HG02588 (cell line): ENCODE data around the gene ZNF462.

Source experiments
- ATAC-seq: cut with Tn5 transposase; IDR thresholded peaks from one replicate; pipeline ENCODE4 v1.9.1; 2021; ENCODE audit warnings: mild to moderate bottlenecking, moderate library complexity; ENCODE audit not compliant: unreplicated experiment

Gene ZNF462

DNA sequence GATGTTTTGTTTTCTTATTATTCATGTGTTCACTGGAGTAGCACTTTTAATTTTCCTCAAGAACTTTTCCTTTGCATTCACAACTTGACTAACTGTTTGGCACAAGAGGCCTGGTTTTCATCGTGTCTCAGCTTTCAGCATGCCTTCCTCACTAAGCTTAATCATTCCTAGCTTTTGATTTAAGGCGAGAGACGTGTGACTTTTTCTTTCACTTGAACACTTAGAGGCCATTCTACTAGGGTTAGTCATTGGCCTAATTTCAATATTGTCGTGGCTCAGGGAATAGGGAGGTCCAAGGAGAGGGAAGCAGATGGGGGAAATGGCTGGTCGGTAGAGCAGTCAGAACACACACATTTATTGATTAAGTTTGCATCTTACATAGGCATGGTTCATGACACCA lies 94.0 kb downstream of the ZNF462 start:
- no peak for ATAC-seq

DNA sequence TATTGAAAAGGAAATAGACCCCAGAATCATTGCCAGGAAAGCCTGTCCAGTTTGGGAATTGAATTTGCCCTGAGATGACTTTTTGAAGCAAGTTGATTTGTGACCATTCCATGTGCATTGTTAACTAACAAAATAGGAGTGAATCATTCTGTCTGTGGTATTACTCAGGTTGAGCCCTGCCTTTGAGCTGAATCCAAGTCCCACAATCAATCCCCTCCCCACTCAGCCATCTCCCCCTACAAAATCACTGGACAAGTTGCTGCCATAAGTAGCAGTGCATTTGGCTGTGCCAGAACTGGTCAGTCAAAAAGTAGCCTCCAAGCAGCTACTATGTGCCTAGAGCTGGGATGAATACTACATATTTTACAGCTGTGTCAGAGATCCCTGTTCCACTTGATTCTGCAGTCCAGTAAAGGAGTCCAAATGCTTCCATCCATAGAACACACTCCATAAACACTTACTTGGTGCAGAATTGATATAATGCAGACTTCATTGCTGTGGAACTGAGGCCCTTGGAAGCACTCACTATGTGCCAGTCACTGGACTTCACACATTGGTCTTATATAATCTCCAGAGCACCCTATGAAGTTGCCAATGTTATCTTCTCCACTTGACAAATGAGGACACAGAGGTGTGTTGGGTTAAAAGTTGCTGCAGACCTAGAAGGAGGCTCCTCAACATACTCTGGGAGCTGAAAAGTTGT lies 96.1 kb downstream of the ZNF462 start:
- ATAC-seq: no peak

DNA sequence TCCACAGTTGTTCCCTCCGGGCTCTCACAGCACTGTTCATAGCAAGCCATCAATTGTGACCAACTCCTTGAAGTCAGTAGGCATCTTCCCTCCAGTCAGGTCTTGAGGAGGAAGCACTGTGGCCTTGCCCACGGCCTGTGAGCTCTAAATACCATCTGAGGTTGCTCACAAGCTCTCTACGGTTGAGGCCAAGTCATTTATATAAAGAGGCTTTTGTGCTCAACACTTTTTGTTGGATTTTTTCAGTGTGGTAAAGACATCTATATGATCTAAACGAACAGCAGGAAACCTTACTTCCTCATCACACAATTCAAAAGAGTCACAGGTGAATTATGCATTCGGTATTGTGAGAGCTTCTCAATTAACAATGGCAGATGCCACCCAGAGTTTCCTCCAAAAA lies 97.3 kb downstream of the ZNF462 start:
- ATAC-seq: no peak

GRCh38 chr9:106961623-106962022 lies 98.7 kb downstream of the ZNF462 start:
- no peak for ATAC-seq

- no peak for ATAC-seq
These were observed 99.2 kb downstream of the ZNF462 start for GRCh38 chr9:106962122-106962521.

- ATAC-seq: no peak
These were observed 99.8 kb downstream of the ZNF462 start for GRCh38 chr9:106962615-106963363.

GRCh38 chr9:106963684-106964083 lies 100.7 kb downstream of the ZNF462 start:
- ATAC-seq: no peak

DNA sequence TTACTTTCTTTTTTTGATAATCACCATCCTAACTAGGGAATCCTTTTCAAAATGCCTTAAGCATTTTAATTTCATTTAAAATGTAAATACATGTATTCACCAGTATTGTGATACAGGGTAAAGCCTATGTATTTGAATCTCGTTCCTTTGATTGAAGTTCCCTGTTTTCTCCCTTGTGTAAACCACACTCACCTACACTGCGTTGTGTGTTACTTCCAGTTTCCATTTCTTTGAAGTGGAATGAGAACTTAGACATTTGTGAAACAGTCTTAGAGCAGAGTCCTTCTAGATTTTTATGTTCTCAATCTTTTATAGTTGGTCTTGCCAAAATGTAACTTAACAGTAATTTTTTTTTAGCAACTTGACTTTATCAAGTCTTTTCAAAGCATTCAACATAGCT lies 101.4 kb downstream of the ZNF462 start:
- no peak for ATAC-seq

DNA sequence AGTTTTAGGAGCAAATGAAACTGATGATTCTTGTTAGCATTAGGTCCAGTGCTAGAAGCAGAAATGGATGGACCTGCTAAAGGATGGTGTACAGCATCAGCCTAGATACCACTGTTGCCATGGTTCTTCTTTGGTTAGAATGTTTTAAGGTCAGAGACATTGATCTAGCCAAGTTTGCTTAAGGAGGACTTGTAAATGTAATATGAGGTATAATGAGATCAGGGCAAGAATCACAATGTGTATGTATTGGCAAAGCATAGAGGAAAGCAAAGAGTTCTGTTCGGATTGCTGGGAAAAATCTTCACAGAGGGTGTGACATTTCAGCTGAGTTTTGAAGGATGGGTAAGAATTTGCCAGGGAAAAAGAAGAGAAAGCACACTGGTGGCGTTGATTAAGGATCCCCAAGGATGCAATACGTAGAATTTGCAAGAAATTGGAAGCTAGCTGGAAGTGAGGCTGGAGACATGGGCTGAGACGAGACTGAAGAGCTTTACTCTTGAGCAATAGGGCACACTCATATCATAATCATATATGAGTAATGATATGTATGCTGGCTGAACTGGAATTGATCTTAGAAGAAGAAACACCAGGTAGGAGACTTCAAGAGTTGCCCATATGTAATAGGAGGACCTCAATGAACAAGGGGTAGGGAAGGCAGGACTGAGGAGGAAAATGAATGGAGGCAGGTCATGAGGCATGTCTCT lies 102.0 kb downstream of the ZNF462 start:
- ATAC-seq: no peak

GRCh38 chr9:106966481-106966880 lies 103.5 kb downstream of the ZNF462 start:
- no peak for ATAC-seq

- no peak for ATAC-seq
These were observed 106.7 kb downstream of the ZNF462 start for GRCh38 chr9:106969696-106970095.

- no peak for ATAC-seq
These were observed 107.4 kb downstream of the ZNF462 start for GRCh38 chr9:106970219-106970975.

DNA sequence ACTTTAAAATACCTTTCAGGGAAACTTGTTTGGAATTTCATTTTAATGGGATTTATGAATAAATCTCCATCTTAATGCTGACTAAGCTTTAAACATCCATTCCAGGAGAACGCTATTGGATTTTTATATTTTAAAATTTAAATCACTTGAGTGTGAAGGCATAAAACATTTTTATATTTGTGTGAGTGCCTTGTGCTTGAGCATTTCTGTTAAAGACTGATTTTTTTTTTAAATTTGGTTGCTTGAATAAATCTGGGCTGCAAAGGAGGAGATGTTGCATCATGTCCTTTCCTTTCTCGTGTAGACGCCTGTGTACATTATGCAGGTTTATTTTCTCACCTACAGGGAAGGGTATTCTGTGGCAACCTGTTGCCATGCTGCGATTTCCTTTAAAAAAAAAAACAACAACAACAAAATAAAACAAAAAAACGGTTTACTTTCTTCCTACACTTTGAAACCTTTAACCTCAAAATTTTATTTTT lies 108.1 kb downstream of the ZNF462 start:
- ATAC-seq: no peak

- ATAC-seq: no peak
These were observed 109.1 kb downstream of the ZNF462 start for GRCh38 chr9:106972082-106972481.

GRCh38 chr9:106974341-106974740 lies 111.4 kb downstream of the ZNF462 start:
- no peak for ATAC-seq

DNA sequence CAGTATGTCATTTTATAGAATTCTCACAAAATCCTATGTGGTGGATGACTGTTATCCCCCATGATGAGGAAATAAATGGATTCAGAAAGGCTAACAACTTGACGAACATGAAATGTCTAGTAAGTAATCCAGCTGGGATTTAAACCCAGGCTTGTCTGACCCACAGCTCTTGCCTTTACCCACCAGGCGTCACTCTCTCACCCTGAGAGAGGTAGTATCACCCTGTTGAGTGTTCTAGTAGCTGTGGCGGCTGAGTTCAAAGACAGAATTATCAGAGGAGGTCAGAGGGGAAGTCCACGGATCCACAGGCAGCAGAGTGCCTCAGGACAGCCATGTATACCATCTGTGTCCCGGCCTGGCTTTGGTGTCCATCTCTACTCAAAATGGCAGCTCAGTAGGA lies 113.8 kb downstream of the ZNF462 start:
- no peak for ATAC-seq

GRCh38 chr9:106980551-106981101 lies 117.7 kb downstream of the ZNF462 start:
- ATAC-seq: no peak

- peak; percentile 64 for ATAC-seq
These were observed 118.7 kb downstream of the ZNF462 start for GRCh38 chr9:106981396-106982287.

DNA sequence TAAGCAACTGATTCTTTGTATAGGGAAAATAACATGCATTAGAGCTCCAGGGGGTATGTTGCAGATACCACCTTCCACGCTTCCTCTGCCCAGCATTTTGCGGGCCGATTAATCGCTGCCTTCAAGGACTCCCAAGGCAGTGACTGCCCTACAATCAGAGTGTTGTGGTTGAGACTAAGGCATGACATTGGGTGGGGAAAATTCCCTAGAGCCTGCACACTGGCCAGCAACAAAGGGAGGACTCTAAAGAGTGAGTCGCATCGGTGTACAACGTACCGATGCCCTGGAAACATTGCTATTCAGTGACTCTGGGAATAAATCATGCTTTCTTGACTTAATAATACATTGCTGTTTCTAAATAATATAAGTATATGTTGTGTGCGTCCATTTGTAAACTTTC lies 119.7 kb downstream of the ZNF462 start:
- ATAC-seq: no peak

GRCh38 chr9:106983346-106983745 lies 120.4 kb downstream of the ZNF462 start:
- ATAC-seq: no peak
